RWPE2 (cell line): ENCODE measurements around the gene GJB4.
"Not testable (repeated sequence)": the region's sequence is repeated elsewhere in the genome, so short reads cannot be mapped to it uniquely, and the experiment has no call there.

Experiments
- ATAC-seq: fragments of 200-7000 bp; cut with Tn5 transposase; 3 replicates; pipeline ENCODE4 v1.9.1; 2021; ENCODE audit warnings: low read depth
- DNase-seq: peaks from one replicate; pipeline ENCODE4 v3.0.0-alpha.2; 2020; ENCODE audit warnings: low spot score
- H3K27ac ChIP-seq: fragments of 450-650 bp; 2 replicates; pipeline ENCODE4 v1.5.1; 2017; ENCODE audit warnings: mild to moderate bottlenecking; ENCODE audit not compliant: poor library complexity, severe bottlenecking
- H3K27me3 ChIP-seq: fragments of 250-450 bp; sonication (Bioruptor Pico); 2 replicates; pipeline ENCODE4 v1.5.1; 2021; ENCODE audit warnings: mild to moderate bottlenecking, moderate library complexity; ENCODE audit not compliant: insufficient read depth, poor library complexity, severe bottlenecking
- H3K36me3 ChIP-seq: fragments of 250-450 bp; sonication (Bioruptor Pico); 2 replicates; pipeline ENCODE4 v1.5.1; 2020; ENCODE audit warnings: low read depth, mild to moderate bottlenecking, moderate library complexity
- H3K4me1 ChIP-seq: fragments of 250-450 bp; sonication (Bioruptor Pico); 2 replicates; pipeline ENCODE4 v1.5.1; 2021; ENCODE audit warnings: mild to moderate bottlenecking, moderate library complexity; ENCODE audit not compliant: insufficient read depth, poor library complexity, severe bottlenecking
- H3K4me3 ChIP-seq: fragments of 250-450 bp; sonication (Bioruptor Pico); 2 replicates; pipeline ENCODE4 v1.5.1; 2021; ENCODE audit warnings: mild to moderate bottlenecking, moderate library complexity; ENCODE audit not compliant: severe bottlenecking
- H3K9me3 ChIP-seq: fragments of 250-450 bp; sonication (Bioruptor Pico); 2 replicates; pipeline ENCODE4 v1.5.1; 2021; ENCODE audit warnings: mild to moderate bottlenecking, moderate library complexity; ENCODE audit not compliant: severe bottlenecking
- CTCF ChIP-seq: fragments of 450-650 bp; IDR thresholded peaks from one replicate; pipeline ENCODE4 v1.5.1; 2017; ENCODE audit warnings: mild to moderate bottlenecking, moderate library complexity; ENCODE audit not compliant: poor library complexity, severe bottlenecking

Gene GJB4

GRCh38 chr1:34726861-34727260 lies 32.7 kb upstream of the GJB4 start:
- no peak for ATAC-seq
- Histone ChIP-seq H3K27me3 (peaks cover 3% of the 10 kb centered on the region), H3K36me3 (no peaks in the 10 kb centered on the region), H3K4me1 (no peaks in the 10 kb centered on the region), H3K4me3 (no peak overlapping the region), H3K9me3 (no peaks in the 10 kb centered on the region), H3K27ac (no peak overlapping the region)
- no peak for DNase-seq
- no peak for TF ChIP-seq CTCF

- H3K36me3 ChIP-seq: no peaks in the 10 kb centered on the region
- no peak overlapping the region for H3K27ac ChIP-seq
- H3K9me3 ChIP-seq: no peaks in the 10 kb centered on the region
- no peaks in the 10 kb centered on the region for H3K27me3 ChIP-seq
- DNase-seq (no peak), ATAC-seq (no peak)
- no peak overlapping the region for H3K4me3 ChIP-seq
- TF ChIP-seq CTCF: no peak
- no peaks in the 10 kb centered on the region for H3K4me1 ChIP-seq
Observed at GRCh38 chr1:34730485-34730884, 29.1 kb upstream of the GJB4 start.

GRCh38 chr1:34732831-34733230 lies 26.7 kb upstream of the GJB4 start:
- not testable (repeated sequence) for H3K4me1 ChIP-seq, H3K27me3 ChIP-seq, H3K27ac ChIP-seq, DNase-seq, H3K4me3 ChIP-seq, ATAC-seq, H3K36me3 ChIP-seq, H3K9me3 ChIP-seq

GRCh38 chr1:34736692-34737091 lies 22.8 kb upstream of the GJB4 start:
- Histone ChIP-seq H3K4me3 (no peak overlapping the region), H3K36me3 (no peaks in the 10 kb centered on the region), H3K27me3 (no peaks in the 10 kb centered on the region), H3K9me3 (no peaks in the 10 kb centered on the region), H3K27ac (no peak overlapping the region), H3K4me1 (no peaks in the 10 kb centered on the region)
- DNase-seq (peak; percentile 10), ATAC-seq (no peak)
- no peak for TF ChIP-seq CTCF

- H3K9me3 ChIP-seq, H3K27me3 ChIP-seq, H3K27ac ChIP-seq, H3K4me3 ChIP-seq, H3K36me3 ChIP-seq, H3K4me1 ChIP-seq, ATAC-seq: not testable (repeated sequence)
- DNase-seq: peak; percentile 8
Observed at GRCh38 chr1:34737236-34737635, 22.3 kb upstream of the GJB4 start.

GRCh38 chr1:34739613-34740012 lies 19.9 kb upstream of the GJB4 start:
- Histone ChIP-seq H3K4me3 (no peak overlapping the region), H3K36me3 (no peaks in the 10 kb centered on the region), H3K27ac (no peak overlapping the region), H3K9me3 (no peaks in the 10 kb centered on the region), H3K4me1 (no peaks in the 10 kb centered on the region), H3K27me3 (no peaks in the 10 kb centered on the region)
- peak; percentile 17 for DNase-seq
- ATAC-seq: no peak
- no peak for TF ChIP-seq CTCF
